Activated naive CD4-positive, alpha-beta T cell (primary cell): ENCODE data around the gene SPAG17.

ENCODE experiments used
- DNase-seq, 4 experiments: peaks; one replicate each; lab custom pipeline; 2025; lab: John Stamatoyannopoulos, UW

Gene SPAG17

GRCh38 chr1:118118873-118119463, 66.1 kb downstream of the SPAG17 start:
- DNase-seq = no peak

- DNase-seq = no peak
These were observed 66.6 kb downstream of the SPAG17 start for GRCh38 chr1:118118469-118118868.

GRCh38 chr1:118117521-118117920, 67.5 kb downstream of the SPAG17 start:
- DNase-seq = no peak

DNA sequence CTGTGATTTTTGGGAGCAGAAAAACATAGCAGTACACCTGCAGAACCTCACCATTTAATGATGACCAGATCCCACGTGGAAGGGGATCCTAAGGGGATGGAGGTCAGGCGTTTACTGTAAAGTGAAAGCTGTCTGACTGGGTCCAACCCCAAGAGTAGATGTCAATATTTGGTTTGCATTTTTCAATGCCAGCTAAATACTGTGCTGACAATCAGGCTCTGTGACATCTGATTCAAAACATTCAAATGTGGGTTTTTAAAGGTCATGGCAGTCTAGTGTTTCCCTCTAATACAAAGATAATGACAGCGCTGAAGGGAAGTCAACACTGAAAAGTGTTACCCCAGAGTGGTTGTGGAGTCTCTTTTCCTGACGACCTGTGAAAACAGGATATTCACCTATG, 68.1 kb downstream of the SPAG17 start:
- DNase-seq = no peak

GRCh38 chr1:118116401-118116800, 68.6 kb downstream of the SPAG17 start:
- DNase-seq = no peak

DNA sequence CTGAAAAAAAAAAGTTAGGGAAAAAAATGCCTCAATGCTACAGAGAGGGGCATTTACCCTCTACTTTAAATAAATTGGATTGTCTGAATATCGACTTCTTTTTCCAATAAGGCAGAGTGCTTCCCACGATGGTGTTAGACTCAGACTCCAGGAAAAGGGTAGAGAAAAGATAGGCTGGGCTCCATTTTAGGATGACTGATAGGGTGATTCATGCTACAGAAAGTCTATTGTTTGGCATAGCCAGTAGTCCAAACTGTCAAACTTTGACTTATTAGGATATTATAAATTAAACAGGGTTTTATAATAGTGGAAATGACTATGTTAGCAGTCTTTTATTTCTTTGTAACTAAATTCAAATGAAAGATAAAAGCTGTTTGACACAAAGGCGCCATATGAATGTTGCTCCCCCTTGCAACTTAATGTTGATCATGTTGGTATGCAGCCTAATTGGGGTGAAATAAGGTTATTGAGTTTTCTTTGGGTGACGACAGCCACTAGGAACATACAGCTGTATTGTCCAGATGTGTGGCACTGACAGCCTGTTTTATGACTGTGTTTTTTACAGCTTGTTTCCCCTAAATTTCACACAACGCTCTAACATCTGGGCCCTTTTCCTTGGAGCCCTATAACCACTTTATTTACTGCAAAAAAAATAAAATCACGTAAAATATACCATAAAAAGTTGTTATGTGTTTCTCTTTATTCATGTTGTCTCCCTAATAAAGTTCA, 69.3 kb downstream of the SPAG17 start:
- DNase-seq = no peak

GRCh38 chr1:118113261-118113660, 71.8 kb downstream of the SPAG17 start:
- no peak for DNase-seq

GRCh38 chr1:118110580-118110979, 74.4 kb downstream of the SPAG17 start:
- DNase-seq = no peak

DNA sequence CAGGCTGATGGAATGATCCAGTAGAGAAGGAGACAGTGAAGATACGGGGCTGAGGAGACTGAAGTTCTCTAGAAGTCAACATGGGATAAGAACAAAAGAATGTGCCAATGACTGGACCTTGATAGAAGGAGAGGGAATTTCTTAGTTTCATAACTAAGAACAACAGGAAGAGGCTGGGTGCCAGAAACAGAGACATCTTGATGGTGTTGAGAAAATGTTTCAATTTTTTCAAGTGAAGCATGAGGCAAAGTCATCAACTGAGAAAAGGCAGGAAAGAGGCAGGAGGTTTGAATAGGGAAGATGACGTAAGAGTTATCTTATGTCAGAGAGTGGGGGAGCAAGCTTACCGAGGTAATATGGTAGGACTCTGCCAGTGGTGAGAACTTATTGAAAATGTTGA, 80.1 kb downstream of the SPAG17 start:
- no peak for DNase-seq

- no peak for DNase-seq
These were observed 82.6 kb downstream of the SPAG17 start for GRCh38 chr1:118102445-118102844.

DNA sequence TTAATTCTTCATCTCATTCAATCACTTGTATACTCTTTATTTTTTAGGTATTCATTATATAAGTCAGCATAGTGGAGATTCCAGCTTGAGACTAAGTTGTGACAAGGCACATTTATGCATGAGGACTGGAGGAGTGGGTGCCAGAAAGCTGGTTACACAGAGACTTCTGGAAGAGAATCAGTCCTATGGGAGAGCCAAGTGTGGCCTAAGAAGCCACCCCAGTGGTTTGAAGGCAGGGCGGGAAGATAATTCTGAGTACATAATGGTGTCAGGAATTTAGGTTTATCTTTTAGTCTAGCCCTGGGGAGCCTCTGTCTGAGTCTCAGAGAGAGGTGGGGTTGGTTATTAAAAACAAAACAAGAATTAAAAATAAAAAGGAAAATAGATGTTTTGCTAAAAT, 83.0 kb downstream of the SPAG17 start:
- no peak for DNase-seq

GRCh38 chr1:118101515-118101844, 83.5 kb downstream of the SPAG17 start:
- no peak for DNase-seq

- no peak for DNase-seq
These were observed 84.1 kb downstream of the SPAG17 start for GRCh38 chr1:118100686-118101514.

- no peak for DNase-seq
These were observed 85.3 kb downstream of the SPAG17 start for GRCh38 chr1:118099686-118100085.

DNA sequence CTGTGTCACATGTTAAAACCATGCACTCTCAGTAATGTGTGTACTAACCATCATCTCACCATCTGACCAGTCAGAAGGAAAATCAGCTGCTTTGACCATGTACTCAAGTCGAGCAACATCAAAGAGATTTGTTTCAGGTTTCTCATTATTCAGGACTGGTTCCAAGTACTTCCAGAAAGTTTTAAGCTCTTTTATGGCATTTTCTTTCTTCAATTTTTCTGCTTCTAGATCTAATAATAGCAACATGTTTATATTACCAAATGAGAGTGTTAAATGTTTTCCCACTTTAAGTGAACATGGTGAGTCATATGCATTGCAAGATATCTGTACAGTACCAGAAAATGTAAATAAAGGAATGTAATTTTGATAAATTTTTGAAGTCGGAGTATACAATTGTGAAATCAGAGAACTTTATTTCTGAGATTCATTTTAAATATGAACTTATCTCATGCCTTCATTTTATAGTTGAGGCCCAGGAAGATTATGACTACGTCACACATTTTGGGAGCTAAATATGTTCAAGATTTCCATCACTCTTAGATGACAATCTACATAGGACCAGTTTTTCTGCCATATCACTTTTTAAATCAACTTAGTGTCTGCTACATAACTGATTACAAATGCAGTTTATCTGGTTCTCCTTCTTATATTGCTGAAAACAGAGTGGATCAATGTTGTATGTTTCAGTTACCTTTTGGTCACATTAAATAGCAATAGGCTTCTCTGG, 87.2 kb downstream of the SPAG17 start:
- DNase-seq = no peak

- DNase-seq = no peak
These were observed 92.0 kb downstream of the SPAG17 start for GRCh38 chr1:118093017-118093416.

GRCh38 chr1:118090130-118090529, 94.9 kb downstream of the SPAG17 start:
- no peak for DNase-seq

DNA sequence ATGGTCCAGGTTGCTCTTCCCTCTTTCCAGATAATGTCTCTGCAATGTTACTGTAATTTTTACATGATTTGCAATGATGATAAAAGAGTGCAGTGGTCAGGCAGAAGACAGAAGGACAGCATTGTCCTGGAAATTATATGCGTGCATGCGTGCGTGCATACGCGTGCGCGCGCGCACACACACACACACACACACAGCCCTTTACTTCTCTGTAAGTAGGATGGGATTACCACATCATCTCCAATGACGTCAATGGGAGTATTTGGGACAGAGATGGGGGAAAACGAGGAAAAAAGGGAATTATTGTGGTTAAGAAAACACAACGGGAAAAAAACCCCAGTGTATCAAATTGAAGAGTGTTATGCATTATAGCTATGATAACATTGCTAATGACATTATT, 99.7 kb downstream of the SPAG17 start:
- no peak for DNase-seq

- no peak for DNase-seq
These were observed 100.6 kb downstream of the SPAG17 start for GRCh38 chr1:118084400-118084799.

DNA sequence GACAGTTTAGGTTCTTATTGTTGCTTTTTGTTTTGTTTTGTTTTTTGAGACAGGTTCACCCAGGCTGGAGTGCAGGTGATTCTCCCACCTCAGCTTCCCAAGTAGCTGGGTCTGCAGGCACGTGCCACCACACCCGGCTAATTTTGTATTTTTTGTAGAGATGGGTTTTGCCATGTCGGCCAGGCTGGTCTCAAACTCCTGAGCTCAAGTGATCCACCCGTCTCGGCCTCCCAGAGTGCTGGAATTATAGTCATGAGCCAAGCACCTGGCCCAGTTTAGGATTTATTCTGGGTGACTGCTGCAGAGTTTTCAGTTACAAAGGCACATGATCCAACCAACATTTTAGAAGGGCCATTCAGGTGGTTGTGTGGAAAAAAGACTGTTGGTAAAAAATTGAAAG, 102.0 kb downstream of the SPAG17 start:
- no peak for DNase-seq

GRCh38 chr1:118081387-118081786, 103.6 kb downstream of the SPAG17 start:
- no peak for DNase-seq

GRCh38 chr1:118077331-118078045, 107.5 kb downstream of the SPAG17 start:
- no peak for DNase-seq
